Measurements from ENCODE around the gene NLRP6.

GRCh38 chr11:330694-331357 is 52.6 kb downstream of the NLRP6 start:
- no peak for TF ChIP-seq EZH2 (IDR thresholded peaks at IDR 0.05; ENCODE audit: borderline replicate concordance, low read depth, low read length, poor library complexity, severe bottlenecking)
- TF ChIP-seq CTCF (conservative IDR thresholded peaks at IDR 0.05; ENCODE audit: low read depth, low read length) = no peak

All from A673 (cell line).